Common myeloid progenitor, CD34-positive (primary cell): ENCODE data around the gene MDM4. TPM values are rescaled to one million over a fixed set of nuclear protein-coding genes. Genes with fewer than 3 reads are reported as not detected.

Source experiments
- CTCF ChIA-PET: fragments of 350-600 bp; sonication (Branson Sonifier 250); formaldehyde crosslinking; loops from one replicate; lab custom pipeline; 2021; ENCODE audit warnings: antibody characterized with exemption; lab: Charles Lee
- POLR2A ChIA-PET: fragments of 350-600 bp; sonication (Branson Sonifier 250); formaldehyde crosslinking; loops from one replicate; lab custom pipeline; 2021; ENCODE audit warnings: antibody characterized with exemption; lab: Charles Lee
- DNase-seq, 3 donors: peaks; one replicate each; pipeline versions ENCODE4 v3.0.0 to v3.0.0-alpha.2; 2013
- H3K27ac ChIP-seq, 2 experiments: 1 replicate in 1 of 2; 2 replicates in 1 of 2; pipeline ENCODE4 v1.7.0; 2013; ENCODE audit warnings: inconsistent platforms in 2 of 2, low read length in 2 of 2, mild to moderate bottlenecking in 2 of 2, low read depth in 1 of 2, moderate library complexity in 1 of 2; ENCODE audit not compliant: severe bottlenecking in 2 of 2, insufficient read depth in 1 of 2, poor library complexity in 1 of 2
- H3K27me3 ChIP-seq, 5 experiments: replicated peaks in 2 of 5; 1 replicate in 3 of 5; 2 replicates in 2 of 5; pipeline versions ENCODE4 v1.6.1 to v1.7.0; 2013; ENCODE audit warnings: low read length in 4 of 5, mild to moderate bottlenecking in 2 of 5, moderate library complexity in 2 of 5, inconsistent platforms in 1 of 5; ENCODE audit not compliant: insufficient read depth in 5 of 5, control insufficient read depth in 4 of 5
- H3K36me3 ChIP-seq, 4 experiments: 1 replicate in 2 of 4; 2 replicates in 2 of 4; pipeline versions ENCODE4 v1.6.1 to v1.7.0; 2013; ENCODE audit warnings: low read length in 3 of 4, control low read depth in 1 of 4, mild to moderate bottlenecking in 1 of 4; ENCODE audit not compliant: control insufficient read depth in 4 of 4, insufficient read depth in 4 of 4
- H3K4me1 ChIP-seq, 4 experiments: 1 replicate in 3 of 4; 2 replicates in 1 of 4; pipeline versions ENCODE4 v1.6.1 to v1.7.1; 2013; ENCODE audit warnings: low read length in 3 of 4, mild to moderate bottlenecking in 3 of 4, control low read depth in 1 of 4, inconsistent platforms in 1 of 4, moderate library complexity in 1 of 4; ENCODE audit not compliant: control insufficient read depth in 4 of 4, insufficient read depth in 4 of 4; ENCODE audit errors: control extremely low read depth in 1 of 4
- H3K4me3 ChIP-seq, 7 experiments: 1 replicate in 4 of 7; 2 replicates in 3 of 7; pipeline versions ENCODE4 v1.5.1 to v1.7.0; 2013; ENCODE audit warnings: mild to moderate bottlenecking in 7 of 7, low read length in 6 of 7, moderate library complexity in 6 of 7, inconsistent platforms in 2 of 7, low read depth in 2 of 7, control low read depth in 1 of 7; ENCODE audit not compliant: insufficient read depth in 4 of 7, control insufficient read depth in 1 of 7; ENCODE audit errors: extremely low read depth in 1 of 7
- H3K9me3 ChIP-seq, 5 experiments: 1 replicate in 4 of 5; 2 replicates in 1 of 5; pipeline versions ENCODE4 v1.6.1 to v1.7.1; 2013; ENCODE audit warnings: low read length in 4 of 5, mild to moderate bottlenecking in 2 of 5, inconsistent platforms in 1 of 5, low read depth in 1 of 5, moderate library complexity in 1 of 5; ENCODE audit not compliant: control insufficient read depth in 4 of 5, insufficient read depth in 2 of 5; ENCODE audit errors: control extremely low read depth in 1 of 5
- WGBS: methylation state at CpG from one replicate; pipeline ENCODE4 v1.1.5; 2013; ENCODE audit not compliant: insufficient coverage; 5-methylcytosine and 5-hydroxymethylcytosine counted together
- polyA plus RNA-seq: library from polyadenylated mRNA; unstranded; fragments of 120-200 nt; gene quantifications from one replicate; pipeline ENCODE4 v1.2.1, GENCODE V29; 2013

Gene MDM4
- polyA plus RNA-seq, result 48.5 TPM

- WGBS, result 0% methylated on average over 30 of the region's 43 CpGs
- peak within 1 kb of the TSS; percentile 95 to 98 for H3K27ac ChIP-seq
- peaks cover 0 to 13% (median 8%) of the 10 kb centered on the region in 4 experiments for H3K36me3 ChIP-seq
- H3K4me1 ChIP-seq, result peaks cover 21 to 78% (median 52%) of the 10 kb centered on the region in 4 experiments
- CTCF ChIA-PET, result interaction anchor here (0.8 to 4.2 kb wide), 7 partner anchors 8 to 86 kb away, joined by 3 to 26 read pairs (median 4); no protein-coding TSS in a partner anchor
- peak; percentile 99 for DNase-seq
- no peaks in the 10 kb centered on the region for H3K27me3 ChIP-seq
- H3K9me3 ChIP-seq, result no peaks in the 10 kb centered on the region
- POLR2A ChIA-PET, result interaction anchor here (0.6 to 2.1 kb wide), 5 partner anchors 9 to 35 kb away, joined by 3 to 21 read pairs (median 4); no protein-coding TSS in a partner anchor
- H3K4me3 ChIP-seq, result peak within 1 kb of the TSS; percentile 68 to 97 (median 85)
These were observed at the start of gene MDM4 for GRCh38 chr1:204516180-204516879. MDM4 (plus strand) TSS chr1:204516406; CDS start chr1:204525519, 9,113 bp downstream.

- H3K4me1 ChIP-seq, result peaks cover 9 to 61% (median 55%) of the 10 kb centered on the region in 4 experiments
- no peaks in the 10 kb centered on the region for H3K27me3 ChIP-seq
- no peak overlapping the region for H3K27ac ChIP-seq
- 87% methylated on average over 14 of the region's 17 CpGs for WGBS
- POLR2A ChIA-PET, result interaction anchor here (1.0 to 2.1 kb wide), 2 partner anchors 10 to 50 kb away, joined by 5 to 11 read pairs; no protein-coding TSS in a partner anchor
- H3K36me3 ChIP-seq, result peaks cover 0 to 42% (median 13%) of the 10 kb centered on the region in 4 experiments
- H3K9me3 ChIP-seq, result no peaks in the 10 kb centered on the region
- CTCF ChIA-PET, result interaction anchor here (1.0 to 14.8 kb wide), 8 partner anchors 11 to 36 kb away, joined by 3 to 236 read pairs (median 10); partner anchors contain the start of gene PIK3C2B
- no peak overlapping the region for H3K4me3 ChIP-seq
- DNase-seq, result no peak
These were observed 49.5 kb upstream of the MDM4 start for GRCh38 chr1:204466416-204467405.

GRCh38 chr1:204468206-204468605, 48.0 kb upstream of the MDM4 start:
- ChIA-PET POLR2A (no interaction called here), CTCF (interaction anchor here (3.5 to 14.4 kb wide), 2 partner anchors 10 to 25 kb away, joined by 31 to 133 read pairs; partner anchors contain the start of gene PIK3C2B)
- Histone ChIP-seq H3K27me3 (no peaks in the 10 kb centered on the region), H3K4me1 (peaks cover 9 to 46% (median 40%) of the 10 kb centered on the region in 4 experiments), H3K4me3 (no peak overlapping the region), H3K9me3 (no peaks in the 10 kb centered on the region), H3K27ac (no peak overlapping the region), H3K36me3 (peaks cover 0 to 41% (median 13%) of the 10 kb centered on the region in 4 experiments)
- no peak for DNase-seq
- WGBS, result 91% methylated on average over 6 of the region's 10 CpGs

GRCh38 chr1:204468766-204469302, 47.4 kb upstream of the MDM4 start:
- no peaks in the 10 kb centered on the region for H3K27me3 ChIP-seq
- ChIA-PET CTCF (interaction anchor here (0.7 to 2.3 kb wide), 4 partner anchors 10 to 23 kb away, joined by 3 to 10 read pairs (median 6); no protein-coding TSS in a partner anchor), POLR2A (no interaction called here)
- peaks cover 0 to 36% (median 13%) of the 10 kb centered on the region in 4 experiments for H3K36me3 ChIP-seq
- no peak for DNase-seq
- peaks cover 9 to 44% (median 35%) of the 10 kb centered on the region in 4 experiments for H3K4me1 ChIP-seq
- H3K9me3 ChIP-seq, result no peaks in the 10 kb centered on the region
- no peak overlapping the region for H3K27ac ChIP-seq
- no peak overlapping the region for H3K4me3 ChIP-seq
- WGBS, result 94% methylated on average over 12 of the region's 18 CpGs

GRCh38 chr1:204469304-204469703, 46.9 kb upstream of the MDM4 start:
- CTCF ChIA-PET, result interaction anchor here (0.7 to 2.3 kb wide), 4 partner anchors 10 to 23 kb away, joined by 3 to 10 read pairs (median 6); no protein-coding TSS in a partner anchor
- Histone ChIP-seq H3K4me1 (peaks cover 8 to 39% (median 30%) of the 10 kb centered on the region in 4 experiments), H3K9me3 (no peaks in the 10 kb centered on the region), H3K36me3 (peaks cover 0 to 31% (median 12%) of the 10 kb centered on the region in 4 experiments), H3K4me3 (no peak overlapping the region), H3K27me3 (no peaks in the 10 kb centered on the region), H3K27ac (no peak overlapping the region)
- POLR2A ChIA-PET, result no interaction called here
- DNase-seq, result no peak
- 100% methylated on average over 8 of the region's 10 CpGs for WGBS

GRCh38 chr1:204471687-204472086, 44.5 kb upstream of the MDM4 start:
- no peaks in the 10 kb centered on the region for H3K27me3 ChIP-seq

More at GRCh38 chr1:204471687-204472086, 44.5 kb upstream of the MDM4 start:
- ChIA-PET POLR2A (no interaction called here), CTCF (interaction anchor here (1.2 to 12.4 kb wide), 2 partner anchors 24 to 31 kb away, joined by 3 to 190 read pairs; no protein-coding TSS in a partner anchor)
- no peak overlapping the region for H3K27ac ChIP-seq
- no peak for DNase-seq
- peaks cover 5 to 36% (median 20%) of the 10 kb centered on the region in 4 experiments for H3K4me1 ChIP-seq
- no peak overlapping the region for H3K4me3 ChIP-seq
- 94% methylated on average over 3 of the region's 4 CpGs for WGBS
- H3K9me3 ChIP-seq, result no peaks in the 10 kb centered on the region
- peaks cover 0 to 30% (median 12%) of the 10 kb centered on the region in 4 experiments for H3K36me3 ChIP-seq
